Measurements from ENCODE around the gene FCN3. TPM values are rescaled to one million over a fixed set of nuclear protein-coding genes. Genes with fewer than 3 reads are reported as not detected.

The FCN3 gene
- total and polyA plus RNA-seq, 9 of the 15 experiments (the other 6 are each of a cell fraction or from before 2014, with no cell fraction given) = 0.49 TPM; not detected in 8

DNA sequence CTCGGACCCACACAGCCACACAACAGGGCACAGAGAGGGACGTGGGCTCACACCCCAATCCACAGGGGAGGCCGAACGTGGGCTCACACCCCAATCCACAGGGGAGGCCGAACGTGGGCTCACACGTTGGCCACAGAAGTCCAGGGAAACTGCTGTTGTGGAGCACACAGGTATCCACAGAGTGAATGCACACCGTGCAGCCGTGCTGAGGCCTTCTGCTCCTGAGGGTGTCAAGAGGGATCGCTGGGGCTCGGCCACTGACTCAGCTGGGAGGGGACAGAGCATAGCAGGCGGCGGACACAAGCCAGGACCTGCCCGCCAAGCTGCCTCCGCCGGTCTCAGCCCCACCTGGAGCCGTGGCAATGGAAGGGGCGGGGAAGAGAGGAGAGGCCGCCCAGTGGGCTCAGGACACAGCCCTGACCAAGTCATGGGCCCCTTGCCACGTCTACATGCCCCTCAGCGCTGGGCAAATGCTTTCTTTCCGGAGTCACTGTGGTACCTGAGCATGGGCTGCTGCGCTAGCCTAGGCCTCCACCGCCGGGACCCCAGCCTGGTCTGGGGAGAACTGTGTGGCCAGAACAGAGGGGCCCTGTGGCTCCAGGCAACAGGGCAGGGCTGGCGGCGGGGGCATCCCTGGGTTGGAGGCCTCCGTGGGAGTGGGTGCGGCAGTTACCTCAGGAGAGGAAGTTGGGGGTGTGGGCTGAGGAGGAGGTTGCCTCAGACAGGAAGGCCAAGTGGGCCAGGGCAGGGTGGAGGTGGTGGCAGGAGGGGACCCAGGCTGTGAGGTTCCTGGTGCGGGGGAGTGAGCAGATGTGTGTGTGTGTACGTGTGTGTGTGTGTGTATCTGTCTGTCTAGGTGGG, 31.6 kb downstream of the FCN3 start (continued):
- TF ChIP-seq, protein P1, sequence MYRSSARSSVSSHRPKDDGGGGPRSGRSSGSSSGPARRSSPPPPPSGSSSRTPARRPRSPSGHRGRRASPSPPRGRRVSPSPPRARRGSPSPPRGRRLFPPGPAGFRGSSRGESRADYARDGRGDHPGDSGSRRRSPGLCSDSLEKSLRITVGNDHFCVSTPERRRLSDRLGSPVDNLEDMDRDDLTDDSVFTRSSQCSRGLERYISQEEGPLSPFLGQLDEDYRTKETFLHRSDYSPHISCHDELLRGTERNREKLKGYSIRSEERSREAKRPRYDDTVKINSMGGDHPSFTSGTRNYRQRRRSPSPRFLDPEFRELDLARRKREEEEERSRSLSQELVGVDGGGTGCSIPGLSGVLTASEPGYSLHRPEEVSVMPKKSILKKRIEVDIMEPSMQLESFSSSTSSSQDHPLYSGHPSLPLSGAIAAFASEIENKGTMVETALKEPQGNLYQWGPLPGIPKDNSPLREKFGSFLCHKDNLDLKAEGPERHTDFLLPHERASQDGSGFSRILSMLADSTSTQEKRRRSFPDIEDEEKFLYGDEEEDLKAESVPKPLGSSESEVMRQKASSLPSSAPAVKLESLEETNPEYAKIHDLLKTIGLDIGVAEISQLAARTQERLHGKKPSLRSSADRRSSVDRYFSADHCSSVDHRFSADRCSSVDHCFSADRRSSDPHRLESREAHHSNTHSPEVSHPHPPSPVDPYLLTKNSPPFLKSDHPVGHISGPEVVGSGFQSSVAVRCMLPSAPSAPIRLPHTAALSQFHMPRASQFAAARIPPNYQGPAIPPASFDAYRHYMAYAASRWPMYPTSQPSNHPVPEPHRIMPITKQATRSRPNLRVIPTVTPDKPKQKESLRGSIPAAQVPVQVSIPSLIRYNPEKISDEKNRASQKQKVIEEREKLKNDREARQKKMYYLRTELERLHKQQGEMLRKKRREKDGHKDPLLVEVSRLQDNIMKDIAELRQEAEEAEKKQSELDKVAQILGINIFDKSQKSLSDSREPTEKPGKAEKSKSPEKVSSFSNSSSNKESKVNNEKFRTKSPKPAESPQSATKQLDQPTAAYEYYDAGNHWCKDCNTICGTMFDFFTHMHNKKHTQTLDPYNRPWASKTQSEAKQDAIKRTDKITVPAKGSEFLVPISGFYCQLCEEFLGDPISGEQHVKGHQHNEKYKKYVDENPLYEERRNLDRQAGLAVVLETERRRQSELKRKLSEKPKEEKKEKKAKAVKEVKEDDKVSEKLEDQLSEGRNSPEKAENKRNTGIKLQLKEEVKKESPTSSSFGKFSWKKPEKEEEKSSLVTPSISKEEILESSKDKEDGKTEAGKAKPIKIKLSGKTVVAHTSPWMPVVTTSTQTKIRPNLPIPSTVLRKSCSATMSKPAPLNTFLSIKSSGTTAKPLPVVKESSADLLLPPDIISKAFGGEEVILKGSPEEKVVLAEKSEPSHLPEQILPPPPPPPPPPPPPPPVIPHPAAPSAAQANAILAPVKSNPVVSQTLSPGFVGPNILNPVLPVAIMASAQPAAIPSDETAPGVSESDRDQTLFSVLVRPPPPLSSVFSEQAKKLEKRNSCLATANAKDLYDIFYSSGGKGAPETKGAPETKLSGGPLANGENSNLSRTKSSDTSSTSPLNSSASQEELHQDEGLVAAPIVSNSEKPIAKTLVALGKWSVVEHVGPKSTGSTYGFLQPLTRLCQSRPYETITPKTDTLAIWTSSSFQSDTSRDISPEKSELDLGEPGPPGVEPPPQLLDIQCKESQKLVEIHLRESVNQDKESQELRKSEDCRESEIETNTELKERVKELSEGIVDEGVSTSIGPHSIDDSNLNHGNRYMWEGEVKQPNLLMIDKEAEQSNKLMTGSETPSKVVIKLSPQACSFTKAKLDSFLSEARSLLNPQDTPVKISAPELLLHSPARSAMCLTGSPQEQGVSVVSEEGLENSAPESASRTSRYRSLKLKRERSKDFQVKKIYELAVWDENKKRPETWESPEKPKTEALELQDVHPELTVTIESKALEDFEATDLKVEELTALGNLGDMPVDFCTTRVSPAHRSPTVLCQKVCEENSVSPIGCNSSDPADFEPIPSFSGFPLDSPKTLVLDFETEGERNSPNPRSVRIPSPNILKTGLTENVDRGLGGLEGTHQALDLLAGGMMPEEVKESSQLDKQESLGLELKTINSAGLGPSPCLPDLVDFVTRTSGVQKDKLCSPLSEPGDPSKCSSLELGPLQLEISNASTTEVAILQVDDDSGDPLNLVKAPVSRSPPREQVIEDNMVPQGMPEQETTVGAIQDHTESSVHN (IDR thresholded peaks at IDR 0.05; ENCODE audit: borderline replicate concordance in 1 of 2, low read depth in 1 of 2) = no peak
- TF ChIP-seq, protein P2, sequence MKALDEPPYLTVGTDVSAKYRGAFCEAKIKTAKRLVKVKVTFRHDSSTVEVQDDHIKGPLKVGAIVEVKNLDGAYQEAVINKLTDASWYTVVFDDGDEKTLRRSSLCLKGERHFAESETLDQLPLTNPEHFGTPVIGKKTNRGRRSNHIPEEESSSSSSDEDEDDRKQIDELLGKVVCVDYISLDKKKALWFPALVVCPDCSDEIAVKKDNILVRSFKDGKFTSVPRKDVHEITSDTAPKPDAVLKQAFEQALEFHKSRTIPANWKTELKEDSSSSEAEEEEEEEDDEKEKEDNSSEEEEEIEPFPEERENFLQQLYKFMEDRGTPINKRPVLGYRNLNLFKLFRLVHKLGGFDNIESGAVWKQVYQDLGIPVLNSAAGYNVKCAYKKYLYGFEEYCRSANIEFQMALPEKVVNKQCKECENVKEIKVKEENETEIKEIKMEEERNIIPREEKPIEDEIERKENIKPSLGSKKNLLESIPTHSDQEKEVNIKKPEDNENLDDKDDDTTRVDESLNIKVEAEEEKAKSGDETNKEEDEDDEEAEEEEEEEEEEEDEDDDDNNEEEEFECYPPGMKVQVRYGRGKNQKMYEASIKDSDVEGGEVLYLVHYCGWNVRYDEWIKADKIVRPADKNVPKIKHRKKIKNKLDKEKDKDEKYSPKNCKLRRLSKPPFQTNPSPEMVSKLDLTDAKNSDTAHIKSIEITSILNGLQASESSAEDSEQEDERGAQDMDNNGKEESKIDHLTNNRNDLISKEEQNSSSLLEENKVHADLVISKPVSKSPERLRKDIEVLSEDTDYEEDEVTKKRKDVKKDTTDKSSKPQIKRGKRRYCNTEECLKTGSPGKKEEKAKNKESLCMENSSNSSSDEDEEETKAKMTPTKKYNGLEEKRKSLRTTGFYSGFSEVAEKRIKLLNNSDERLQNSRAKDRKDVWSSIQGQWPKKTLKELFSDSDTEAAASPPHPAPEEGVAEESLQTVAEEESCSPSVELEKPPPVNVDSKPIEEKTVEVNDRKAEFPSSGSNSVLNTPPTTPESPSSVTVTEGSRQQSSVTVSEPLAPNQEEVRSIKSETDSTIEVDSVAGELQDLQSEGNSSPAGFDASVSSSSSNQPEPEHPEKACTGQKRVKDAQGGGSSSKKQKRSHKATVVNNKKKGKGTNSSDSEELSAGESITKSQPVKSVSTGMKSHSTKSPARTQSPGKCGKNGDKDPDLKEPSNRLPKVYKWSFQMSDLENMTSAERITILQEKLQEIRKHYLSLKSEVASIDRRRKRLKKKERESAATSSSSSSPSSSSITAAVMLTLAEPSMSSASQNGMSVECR (CRISPR knock-in tag; IDR thresholded peaks at IDR 0.05) = peak; percentile 85; the same call in 1 of the 2 replicates
- TF ChIP-seq, protein P3, sequence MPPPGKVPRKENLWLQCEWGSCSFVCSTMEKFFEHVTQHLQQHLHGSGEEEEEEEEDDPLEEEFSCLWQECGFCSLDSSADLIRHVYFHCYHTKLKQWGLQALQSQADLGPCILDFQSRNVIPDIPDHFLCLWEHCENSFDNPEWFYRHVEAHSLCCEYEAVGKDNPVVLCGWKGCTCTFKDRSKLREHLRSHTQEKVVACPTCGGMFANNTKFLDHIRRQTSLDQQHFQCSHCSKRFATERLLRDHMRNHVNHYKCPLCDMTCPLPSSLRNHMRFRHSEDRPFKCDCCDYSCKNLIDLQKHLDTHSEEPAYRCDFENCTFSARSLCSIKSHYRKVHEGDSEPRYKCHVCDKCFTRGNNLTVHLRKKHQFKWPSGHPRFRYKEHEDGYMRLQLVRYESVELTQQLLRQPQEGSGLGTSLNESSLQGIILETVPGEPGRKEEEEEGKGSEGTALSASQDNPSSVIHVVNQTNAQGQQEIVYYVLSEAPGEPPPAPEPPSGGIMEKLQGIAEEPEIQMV (tag; conservative IDR thresholded peaks at IDR 0.05; ENCODE audit: low read depth) = no peak
- TF ChIP-seq, protein P4, sequence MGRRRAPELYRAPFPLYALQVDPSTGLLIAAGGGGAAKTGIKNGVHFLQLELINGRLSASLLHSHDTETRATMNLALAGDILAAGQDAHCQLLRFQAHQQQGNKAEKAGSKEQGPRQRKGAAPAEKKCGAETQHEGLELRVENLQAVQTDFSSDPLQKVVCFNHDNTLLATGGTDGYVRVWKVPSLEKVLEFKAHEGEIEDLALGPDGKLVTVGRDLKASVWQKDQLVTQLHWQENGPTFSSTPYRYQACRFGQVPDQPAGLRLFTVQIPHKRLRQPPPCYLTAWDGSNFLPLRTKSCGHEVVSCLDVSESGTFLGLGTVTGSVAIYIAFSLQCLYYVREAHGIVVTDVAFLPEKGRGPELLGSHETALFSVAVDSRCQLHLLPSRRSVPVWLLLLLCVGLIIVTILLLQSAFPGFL (CRISPR knock-in tag; IDR thresholded peaks at IDR 0.05) = no peak
- TF ChIP-seq RCOR1 (IDR thresholded peaks at IDR 0.05; ENCODE audit: borderline replicate concordance in 1 of 2, low read depth in 2 of 2, low read length in 2 of 2) (no peak), THRAP3 (IDR thresholded peaks at IDR 0.05; ENCODE audit: borderline replicate concordance) (no peak), CBFA2T3 (IDR thresholded peaks at IDR 0.05) (peak; percentile 52), NFXL1 (CRISPR knock-in tag; IDR thresholded peaks at IDR 0.05) (no peak), PHF8 (IDR thresholded peaks at IDR 0.05; ENCODE audit: borderline replicate concordance, low read length) (peak; percentile 62; the same call in 1 of the 2 replicates), FOXK2 (conservative IDR thresholded peaks at IDR 0.05 in 1 of 2, IDR thresholded peaks at IDR 0.05 in 1 of 2; ENCODE audit: low read depth in 2 of 2) (no peak)
